ENCODE measurements around the gene ARV1.
A peak's percentile ranks its signal among the peaks of the same experiment; 100 is the strongest.
"Not testable (repeated sequence)": the region's sequence is repeated elsewhere in the genome, so short reads cannot be mapped to it uniquely, and the experiment has no call there.

Gene ARV1

DNA sequence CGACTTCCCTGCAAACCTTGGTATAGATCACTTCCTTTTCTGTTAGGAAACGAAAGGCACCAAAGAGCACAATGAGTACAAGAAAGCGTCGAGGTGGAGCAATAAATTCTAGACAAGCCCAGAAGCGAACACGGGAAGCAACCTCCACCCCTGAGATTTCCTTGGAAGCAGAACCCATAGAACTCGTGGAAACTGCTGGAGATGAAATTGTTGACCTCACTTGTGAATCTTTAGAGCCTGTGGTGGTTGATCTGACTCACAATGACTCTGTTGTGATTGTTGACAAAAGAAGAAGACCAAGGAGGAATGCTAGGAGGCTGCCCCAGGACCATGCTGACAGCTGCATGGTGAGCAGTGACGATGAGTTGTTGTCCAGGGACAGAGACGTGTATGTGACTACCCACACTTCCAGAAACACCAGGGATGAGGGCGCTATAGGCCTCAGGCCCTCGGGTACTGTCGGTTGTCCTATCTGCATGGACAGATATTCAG is 42.7 kb downstream of the ARV1 start:
- peak; percentile 81 for DNase-seq

DNA sequence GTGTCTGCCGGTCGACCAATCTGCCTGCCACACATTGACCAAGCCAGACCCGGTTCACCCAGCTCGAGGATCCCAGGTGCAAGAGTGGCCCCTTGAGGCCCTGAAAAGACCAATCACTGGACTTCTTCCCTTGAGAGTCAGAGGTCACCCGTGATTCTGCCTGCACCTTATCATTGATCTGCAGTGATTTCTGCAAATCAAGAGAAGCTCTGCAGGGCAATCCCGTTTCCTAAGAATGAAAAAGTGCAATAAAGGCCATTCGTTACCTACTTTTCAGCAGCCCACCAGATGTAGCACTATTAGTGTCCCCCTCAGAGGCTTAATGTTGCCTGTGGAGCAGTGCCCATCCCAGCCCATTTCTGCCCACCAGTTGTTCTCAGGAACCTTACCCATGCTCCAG is 43.6 kb downstream of the ARV1 start:
- DNase-seq, result not testable (repeated sequence)

DNA sequence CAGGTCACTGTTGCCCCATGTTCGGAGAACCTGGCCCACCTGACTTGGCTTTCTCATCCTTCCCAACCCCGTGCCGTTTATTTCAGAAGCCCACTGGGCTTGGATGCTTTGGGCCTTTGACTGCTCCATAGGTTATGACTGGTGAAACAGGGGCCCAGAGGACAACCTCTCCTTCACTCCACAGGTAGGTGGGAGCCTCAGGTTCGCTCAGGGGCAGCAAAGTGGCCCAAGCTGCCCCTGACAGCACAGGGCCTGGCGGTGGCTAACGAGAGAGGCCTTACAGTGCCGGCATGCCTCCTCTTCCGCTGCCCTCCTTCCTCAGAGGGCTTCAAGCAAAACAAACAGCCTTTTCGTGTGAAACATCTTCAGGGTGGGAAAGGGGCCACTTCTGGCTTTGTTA is 44.3 kb downstream of the ARV1 start:
- DNase-seq, result no peak

DNA sequence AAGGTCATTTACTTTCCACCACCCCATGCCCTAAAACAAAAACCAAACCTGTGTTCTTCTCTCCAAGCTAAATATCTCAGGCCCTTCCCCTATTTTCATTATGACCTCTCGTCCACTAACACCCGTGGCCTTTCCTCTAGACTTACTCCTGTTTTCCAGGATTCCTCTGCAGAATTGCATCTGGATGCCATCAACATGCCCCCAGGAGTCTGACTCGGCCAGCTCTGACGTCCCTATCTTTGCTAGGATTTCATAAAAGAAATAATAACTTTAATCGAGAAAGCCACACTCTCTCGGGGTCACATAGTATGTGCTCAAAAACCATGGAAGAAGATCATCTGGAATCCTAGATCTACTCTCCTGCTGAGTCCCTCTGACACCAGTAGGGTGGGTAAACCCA is 47.7 kb downstream of the ARV1 start:
- no peak for DNase-seq

DNA sequence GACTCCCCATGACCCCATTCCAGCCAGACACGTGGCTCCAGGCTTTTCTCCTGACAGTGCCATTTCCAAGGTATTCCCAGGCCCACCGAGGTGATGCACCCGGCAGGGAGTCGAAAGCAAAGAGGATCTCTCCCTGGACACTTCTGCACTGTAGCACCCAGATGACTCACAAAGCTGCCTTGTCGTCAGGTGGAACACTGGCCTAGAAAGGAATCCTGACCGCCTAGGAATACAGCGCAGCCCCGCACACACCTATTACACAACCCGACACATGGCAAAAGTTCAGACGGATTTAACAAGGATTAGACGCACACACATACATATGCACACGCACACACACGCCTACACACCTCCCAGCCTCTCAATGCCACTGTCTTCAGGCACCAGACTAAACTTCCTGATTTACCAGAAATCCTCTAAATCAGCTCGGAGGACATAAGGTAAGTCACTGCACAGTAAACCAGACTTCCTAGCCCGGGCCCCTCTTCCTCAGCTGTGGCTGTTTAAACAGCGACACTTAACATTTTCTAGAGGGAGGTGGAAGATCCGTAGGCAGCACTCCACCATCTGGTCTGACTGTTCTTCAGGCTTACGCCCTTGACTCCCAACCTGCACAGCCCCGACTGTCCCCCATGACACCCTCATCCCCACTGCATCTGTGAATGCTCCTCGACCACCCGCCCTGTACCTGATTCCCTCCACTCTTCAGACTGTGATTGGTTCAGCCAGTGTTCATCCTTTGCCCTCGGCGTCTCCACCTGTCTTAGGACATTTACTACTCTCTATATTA is 48.4 kb downstream of the ARV1 start:
- no peak for DNase-seq

DNA sequence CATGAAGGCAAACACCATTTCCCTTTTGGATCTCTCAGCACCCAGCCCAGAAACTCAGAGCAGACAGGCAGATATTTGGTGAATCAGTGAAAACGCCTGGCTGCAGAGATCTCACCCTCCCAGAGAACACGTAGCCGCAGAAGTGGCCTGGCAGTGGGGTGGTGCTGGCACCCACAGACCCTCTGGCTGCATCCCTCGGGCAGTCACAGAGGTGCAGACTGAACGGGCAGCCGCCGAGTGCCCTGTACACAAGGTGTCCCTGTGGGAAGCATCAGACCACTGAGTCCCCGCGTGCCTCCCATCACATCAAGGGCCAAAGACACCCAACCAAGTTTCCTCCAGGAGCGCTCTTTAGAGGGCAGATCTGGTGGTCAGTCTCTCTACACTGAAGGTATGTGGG is 49.1 kb downstream of the ARV1 start:
- no peak for DNase-seq

DNA sequence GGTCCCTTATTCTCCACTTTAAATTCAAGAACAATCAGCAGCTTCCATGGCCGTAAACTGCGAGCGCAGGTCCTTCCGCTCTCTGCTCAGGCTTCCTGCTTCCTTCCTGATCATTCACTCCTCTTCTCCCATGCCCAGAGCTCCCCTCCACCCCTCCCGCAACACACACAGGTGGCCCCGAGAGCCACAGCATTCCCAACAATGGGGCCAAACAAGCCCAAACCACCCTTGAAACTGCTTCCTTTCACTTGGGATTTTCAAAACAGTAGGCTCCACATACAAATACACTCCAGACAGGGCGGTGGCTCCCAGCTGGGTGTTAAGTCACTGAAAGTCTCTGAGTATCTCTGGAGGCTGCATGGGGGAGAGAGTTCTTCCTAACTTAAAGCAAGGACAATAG is 49.8 kb downstream of the ARV1 start:
- DNase-seq, result no peak

DNA sequence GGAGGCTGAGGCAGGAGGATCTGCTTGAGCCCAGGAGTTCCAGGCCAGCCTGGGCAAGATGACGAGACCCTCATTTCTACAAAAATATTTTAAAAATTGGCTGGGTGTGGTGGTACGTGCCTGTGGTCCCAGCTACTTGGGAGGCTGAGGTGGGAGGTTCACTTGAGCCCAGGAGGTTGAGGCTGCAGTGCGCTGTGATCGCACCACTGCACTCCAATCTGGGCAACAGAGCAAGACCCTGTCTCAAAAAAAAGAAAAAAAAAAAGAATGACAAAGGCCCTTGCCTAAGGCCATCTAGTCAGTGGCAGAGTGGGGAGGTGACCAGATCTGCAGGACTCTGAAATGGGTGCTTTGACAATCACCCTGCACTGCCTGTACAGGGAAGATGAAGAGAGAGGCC is 50.4 kb downstream of the ARV1 start:
- not testable (repeated sequence) for DNase-seq

DNA sequence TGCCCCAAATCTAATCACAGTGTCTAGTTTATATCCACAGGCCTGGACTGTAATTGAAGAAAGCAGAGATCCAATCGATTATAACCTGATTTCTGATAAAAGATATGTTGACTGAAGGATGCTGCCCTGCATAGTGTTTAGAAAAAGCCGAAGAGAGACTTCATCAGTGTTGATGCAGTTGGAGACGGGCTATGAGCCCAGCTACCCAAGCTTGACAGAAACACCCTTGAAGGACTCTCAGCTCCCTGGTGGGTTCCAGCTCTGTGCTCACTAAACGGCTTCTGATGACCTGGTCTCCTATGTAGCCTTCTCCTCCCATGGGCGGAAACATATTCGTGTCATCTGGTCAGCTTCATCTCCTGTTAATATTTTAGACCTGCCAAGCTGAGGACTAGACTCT is 50.9 kb downstream of the ARV1 start:
- no peak for DNase-seq

DNA sequence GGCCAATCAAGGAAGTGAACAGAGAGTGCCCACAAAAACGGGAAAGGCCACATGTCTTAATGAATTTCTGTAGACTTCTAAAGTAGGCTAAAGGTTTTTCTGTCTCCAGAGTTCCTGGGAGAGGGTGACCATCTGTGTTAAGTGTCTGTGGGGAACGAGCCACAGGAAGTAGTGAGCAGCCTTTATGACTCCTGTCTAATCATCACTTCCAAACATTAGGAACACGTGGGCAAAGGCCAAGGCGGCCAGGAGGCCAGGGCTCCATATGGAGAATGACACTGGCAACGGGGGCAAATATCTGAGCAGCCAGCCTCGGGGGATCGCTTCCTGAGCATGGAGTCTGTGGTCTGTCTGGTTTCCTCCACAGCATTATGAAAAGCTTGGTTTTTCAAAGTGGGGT is 54.1 kb downstream of the ARV1 start:
- DNase-seq, result peak; percentile 51

DNA sequence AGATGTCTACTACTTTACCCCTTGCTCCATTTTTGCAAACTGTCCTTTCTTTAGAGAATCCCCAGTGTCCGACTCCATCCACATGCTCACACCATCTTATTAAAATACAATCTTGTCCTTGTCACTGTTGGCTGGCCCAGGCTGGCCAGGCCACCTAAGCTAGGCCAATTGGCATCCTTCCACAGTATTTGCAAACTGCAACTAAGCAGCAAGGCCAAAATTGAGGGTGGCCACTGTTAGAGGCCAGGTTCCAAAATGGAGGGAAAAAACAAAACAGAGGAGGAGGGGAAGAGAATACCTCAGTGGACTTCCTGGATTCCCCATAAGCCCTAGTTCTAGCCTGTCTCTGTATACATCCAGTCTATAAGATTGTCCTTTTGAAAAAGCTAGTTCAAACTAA is 56.9 kb downstream of the ARV1 start:
- DNase-seq, result no peak

DNA sequence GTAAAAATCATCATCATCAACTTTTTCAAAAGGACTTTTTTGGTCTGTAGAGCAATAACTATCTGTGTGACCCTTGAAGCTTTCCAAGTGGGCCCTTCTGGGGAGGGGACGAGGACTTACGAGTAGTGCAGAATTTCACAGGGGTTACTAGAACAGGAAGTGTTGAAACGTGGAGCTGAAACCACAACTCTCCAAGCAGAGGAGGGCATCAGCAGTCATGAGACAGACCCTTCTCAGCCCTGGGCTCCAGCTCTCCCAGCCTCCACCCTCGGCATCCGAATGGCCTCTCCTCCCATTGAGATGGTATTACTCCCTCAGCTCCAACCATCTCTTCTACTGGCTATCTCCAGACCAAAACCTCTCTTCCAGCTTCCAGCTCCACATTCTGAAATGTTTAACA is 57.5 kb downstream of the ARV1 start:
- DNase-seq, result no peak

DNA sequence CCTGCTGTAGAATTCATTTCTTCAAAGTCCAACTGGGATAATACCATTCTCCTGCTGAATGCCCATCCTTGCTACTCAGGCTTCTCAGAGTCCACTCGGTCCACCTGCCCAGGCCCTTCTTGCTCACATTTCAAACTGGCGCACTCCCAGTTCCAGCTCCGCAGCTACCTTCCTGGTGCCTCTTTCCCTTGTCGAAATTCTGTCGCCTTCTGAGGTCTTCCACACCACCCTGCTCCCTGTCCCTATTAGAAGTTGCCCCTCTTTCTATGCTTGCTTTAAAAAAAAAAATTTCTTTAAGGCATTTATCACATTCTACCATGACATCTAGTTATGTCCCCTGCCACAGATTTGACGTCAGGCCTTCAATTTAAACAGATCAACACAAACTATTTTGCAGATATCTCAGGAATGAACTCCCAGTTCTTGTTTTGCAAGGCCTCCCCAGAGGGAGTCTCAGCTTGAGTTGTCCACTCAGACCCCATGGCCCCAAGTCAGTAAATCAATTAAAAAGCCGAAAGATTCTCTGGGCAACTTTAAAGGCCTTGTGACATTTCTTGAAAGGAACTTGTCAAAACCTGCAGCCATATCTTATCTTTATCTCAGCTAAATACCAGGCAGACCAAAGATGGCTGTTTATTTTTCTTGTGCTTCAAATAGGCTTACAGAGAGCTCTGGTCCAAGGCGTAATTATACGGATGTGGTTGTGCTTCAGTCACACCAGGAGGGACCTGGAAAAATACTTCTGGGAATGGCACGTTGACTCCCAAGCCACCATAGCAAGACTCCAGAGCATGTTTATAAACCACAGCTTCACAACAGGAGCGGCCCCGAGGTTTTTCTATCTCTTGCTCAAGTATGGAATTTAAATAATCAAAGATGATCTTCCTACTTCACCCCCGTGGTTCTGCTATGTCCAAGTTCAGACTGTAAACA is 59.0 kb downstream of the ARV1 start:
- no peak for DNase-seq

DNA sequence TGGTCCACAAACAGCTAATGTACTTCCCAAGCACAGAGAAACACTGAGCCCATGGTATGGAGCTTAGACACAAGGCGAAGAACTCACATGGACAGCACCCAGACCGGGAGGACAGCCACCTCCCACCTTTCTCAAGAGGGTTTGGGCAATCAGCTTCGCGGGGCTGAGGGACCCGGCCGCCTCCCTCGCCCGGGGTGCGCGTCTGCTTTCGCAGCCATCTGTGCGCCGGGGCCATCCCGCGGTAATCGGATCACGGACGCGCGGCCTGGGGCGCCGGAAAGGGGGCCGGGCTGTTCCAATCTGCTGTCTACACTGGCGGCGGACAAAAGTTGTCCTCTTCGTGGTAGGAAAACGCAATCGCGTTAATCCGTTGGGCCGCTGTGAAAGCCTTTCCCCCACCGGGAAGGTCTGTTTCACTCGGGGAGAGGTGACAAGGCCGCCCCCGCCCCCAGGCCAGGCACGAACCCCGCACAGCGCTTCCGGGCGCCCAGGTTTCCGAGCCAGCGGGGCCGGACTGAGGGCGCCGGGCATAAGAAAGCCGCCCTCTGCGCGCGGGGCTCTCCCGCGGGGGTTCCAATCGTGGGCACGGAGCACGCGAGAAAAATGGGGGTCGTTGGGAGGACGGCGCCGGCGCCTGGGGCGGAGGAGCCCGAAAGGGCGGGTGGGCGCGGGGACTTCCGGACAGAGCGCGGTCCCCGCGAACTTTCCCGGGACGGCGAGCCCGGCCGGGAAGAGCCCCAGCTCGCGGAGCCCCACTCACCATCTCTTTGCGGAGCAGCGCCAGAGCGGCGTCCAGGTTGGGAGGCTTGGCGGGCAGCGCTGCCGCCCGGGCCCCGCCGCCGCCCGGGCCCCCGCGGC is 60.5 kb downstream of the ARV1 start:
- DNase-seq, result peak; percentile 37

DNA sequence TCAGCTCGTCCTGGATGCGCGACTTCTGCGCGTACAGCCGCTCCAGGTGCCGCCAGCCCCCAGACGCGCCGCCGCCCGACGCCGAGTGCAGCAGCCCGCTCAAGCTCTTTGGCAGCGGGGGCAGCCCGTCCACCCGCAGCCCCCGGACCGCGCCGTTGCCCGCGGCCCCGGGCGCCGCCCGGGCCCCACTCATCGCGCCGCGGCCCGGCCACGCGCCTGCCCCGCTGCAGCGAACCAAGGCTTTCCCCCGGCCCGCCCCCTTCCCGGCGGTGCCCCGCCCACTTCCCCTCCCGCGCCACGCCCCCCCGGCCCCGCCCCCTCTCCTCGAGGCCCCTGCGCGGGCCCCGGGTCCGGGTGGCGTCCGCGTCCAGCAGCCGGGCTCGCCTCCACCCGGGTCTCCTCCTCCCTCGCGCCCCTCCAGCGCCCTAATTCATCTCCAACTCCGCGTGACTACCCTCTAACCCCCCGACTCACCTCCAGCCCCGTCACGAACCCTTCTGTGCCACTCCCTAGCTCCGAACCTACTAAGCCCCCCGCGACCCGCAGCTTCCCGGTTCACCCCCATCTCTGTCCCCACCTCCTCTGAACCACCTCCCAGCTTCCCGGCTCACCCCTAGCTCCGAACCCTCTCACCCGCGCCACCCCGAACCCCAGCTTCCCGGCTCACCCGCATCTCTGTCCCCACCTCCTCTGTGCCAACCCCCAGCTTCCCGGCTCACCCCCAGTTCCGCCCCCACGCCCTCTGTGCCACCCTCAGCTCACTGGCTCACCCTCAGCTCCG is 61.3 kb downstream of the ARV1 start, which contains the start of gene FAM89A:
Gene FAM89A, minus strand, starts transcription at position 236 of the 781 bp plus-strand sequence. Its CDS starts 43 bp downstream, at position 193.
- DNase-seq, result peak; percentile 55

DNA sequence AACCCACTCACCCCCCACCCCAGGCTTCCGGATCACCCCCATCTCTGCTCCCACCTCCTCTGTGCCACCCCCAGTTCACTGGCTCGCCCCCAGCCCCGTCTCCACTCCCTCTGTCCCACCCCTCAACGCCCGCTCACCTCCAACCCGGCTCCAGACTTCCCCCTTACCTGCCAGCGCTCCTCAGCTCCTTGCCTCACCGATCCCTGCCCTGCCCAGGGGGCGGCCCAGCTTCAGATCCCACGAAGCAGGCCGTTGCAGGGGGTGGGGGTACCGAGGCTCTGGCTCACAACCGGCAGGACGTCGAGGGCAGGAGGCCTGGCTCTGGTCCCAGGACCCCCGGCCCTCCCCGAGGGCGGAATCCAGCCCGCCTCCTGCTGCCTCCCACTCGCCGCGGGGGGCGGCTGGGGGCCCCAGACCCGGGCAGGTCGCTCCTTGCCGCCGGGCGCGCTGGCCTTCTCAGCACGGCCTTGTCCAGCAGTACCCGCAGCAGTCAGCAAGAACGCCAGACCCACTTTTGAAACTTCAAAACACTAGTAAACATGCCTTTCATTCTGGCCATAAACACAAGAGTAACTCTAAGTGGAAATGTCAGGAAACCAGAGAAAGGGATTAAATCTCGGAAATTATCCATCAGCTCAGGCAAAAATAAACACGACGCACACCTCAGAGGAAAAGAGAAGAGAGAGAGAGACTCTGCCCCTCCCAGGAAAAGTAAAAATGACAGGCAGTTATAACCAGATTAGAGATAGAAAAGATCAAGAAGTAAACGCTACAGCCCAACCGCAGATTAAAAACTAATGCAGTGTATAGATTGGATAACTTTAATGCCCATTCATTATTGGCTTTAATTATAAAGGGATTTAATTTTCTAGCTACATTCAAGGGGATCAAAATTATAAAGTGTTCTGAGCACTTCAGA is 62.2 kb downstream of the ARV1 start:
- no peak for DNase-seq

DNA sequence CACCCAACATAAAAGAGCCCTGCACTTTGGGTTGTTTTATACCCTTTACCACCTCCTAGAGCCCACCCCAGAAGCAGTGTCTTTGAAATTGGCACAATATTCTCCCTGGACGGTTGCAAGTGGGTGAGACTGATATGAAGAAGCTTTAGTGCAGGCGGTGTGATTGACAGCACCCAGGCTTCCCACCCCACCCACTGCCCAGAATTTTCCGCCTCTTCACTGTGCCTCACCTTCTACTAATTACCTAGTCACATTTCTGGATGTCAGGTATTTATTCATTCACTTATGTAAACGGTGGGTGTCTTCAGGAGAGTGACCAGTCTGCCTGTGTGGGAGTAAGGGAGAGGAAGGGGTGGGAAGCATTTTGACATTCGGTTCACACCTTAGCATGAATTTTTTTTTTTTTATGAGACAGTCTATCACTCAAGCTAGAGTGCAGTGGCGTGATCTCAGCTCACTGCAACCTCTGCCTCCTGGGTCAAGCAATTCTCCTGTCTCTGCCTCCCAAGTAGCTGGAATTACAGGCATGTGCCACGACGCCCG is 62.9 kb downstream of the ARV1 start:
- DNase-seq, result no peak

DNA sequence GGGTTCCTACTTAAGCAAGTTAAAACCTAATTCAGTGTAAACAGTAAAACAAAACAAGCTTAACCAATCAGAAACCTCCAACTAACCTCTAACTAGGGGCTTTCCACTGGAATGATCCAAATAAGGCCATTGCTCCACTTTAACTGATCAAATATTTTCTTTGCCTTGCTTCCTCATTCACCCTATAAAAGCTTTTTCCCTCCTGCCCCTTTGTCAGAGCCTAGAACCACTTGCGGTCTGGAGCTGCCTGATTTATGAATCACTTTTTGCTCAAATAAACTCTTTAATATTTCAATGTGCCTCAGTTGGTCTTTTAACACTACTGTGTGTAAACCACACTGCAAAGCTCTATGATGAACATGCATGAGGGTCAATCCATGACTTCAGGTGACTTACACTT is 65.7 kb downstream of the ARV1 start:
- no peak for DNase-seq

DNA sequence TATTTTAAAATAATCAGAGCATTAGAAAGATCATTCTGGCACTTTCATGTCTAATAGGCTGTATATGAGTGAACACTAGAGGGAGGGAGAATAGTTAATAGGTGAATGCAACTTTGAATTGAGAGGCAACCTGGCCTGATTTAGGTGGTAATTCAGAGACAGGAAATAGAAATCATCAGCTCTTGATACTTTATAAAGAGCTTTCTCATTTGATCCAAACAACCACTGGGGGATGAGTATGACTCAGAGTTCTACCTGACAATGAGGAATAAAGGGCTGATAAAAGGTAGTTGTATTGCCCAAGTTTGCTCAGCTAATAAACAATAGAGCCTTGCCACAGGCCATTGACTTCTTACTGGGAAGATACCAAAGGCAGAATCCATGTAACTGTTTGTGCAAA is 66.4 kb downstream of the ARV1 start:
- no peak for DNase-seq

DNA sequence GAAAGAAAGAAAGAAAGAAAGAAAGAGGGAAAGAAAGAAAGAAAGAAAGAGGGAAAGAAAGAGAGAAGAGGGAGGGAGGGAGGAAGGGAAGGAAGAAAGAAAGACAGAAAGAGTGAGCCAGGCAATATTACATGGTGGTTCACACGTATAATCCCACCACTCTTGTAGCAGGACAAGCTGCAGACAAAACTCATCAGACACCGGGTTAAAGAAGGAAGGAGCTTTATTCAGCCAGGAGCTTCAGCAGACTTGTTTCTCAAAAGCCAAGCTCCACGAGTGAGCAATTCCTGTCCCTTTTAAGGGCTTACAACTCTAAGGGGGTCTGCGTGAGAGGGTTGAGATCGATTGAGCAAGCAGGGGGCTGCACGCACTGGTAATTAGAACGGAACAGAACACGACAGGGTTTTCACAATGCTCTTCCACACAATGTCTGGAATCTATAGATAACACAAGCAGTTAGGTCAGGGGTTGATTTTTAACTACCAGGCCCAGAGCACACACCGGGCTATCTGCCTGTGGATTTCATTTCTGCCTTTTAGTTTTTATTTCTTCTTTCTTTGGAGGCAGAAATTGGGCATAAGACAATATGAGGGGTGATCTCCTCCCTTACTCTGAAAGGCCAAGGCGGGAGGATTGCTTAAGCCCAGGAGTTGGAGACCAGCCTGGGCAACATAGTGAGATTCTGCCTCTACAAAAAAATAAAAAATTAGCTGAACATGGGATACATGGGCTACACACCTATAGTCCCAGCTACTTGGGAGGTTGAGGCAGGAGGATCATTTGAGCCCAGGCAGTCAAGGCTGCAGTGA is 67.2 kb downstream of the ARV1 start:
- DNase-seq, result not testable (repeated sequence)
